LHCN-M2 (cell line): ENCODE data around the gene ANKRD11. TPM values are rescaled to one million over a fixed set of nuclear protein-coding genes. Genes with fewer than 3 reads are reported as not detected.

ENCODE experiments used
- DNase-seq: peaks from one replicate; pipeline ENCODE4 v3.0.0-alpha.2; 2012; ENCODE audit warnings: low read depth
- total RNA-seq: library from RNA; depleted of rRNA; stranded (reverse); fragments of >200 nt; gene quantifications from 2 replicates; pipeline ENCODE4 v1.2.3, GENCODE V29; 2014

The ANKRD11 gene
- total RNA-seq, 1 experiment from 2014 or later, result 63.4 TPM

- DNase-seq, result no peak
Measured at GRCh38 chr16:89287777-89288576, 202.4 kb downstream of the ANKRD11 start.

- DNase-seq, result no peak
Measured at GRCh38 chr16:89286096-89286495, 204.3 kb downstream of the ANKRD11 start.

- no peak for DNase-seq
Measured at GRCh38 chr16:89285381-89285780, 205.0 kb downstream of the ANKRD11 start.

- no peak for DNase-seq
Measured at GRCh38 chr16:89283449-89283848, 206.9 kb downstream of the ANKRD11 start.

- no peak for DNase-seq
Measured at GRCh38 chr16:89282523-89282922, 207.8 kb downstream of the ANKRD11 start.

- DNase-seq, result no peak
Measured at GRCh38 chr16:89281829-89282228, 208.5 kb downstream of the ANKRD11 start.

GRCh38 chr16:89281189-89281577 lies 209.2 kb downstream of the ANKRD11 start:
- DNase-seq, result no peak

- DNase-seq, result no peak
Measured at GRCh38 chr16:89280546-89281188, 209.7 kb downstream of the ANKRD11 start.

GRCh38 chr16:89279666-89280481 lies 210.5 kb downstream of the ANKRD11 start:
- DNase-seq, result no peak

GRCh38 chr16:89278441-89279240 lies 211.7 kb downstream of the ANKRD11 start:
- DNase-seq, result no peak

GRCh38 chr16:89277641-89278341 lies 212.6 kb downstream of the ANKRD11 start:
- DNase-seq, result no peak

- no peak for DNase-seq
Measured at GRCh38 chr16:89277049-89277448, 213.3 kb downstream of the ANKRD11 start.

GRCh38 chr16:89275837-89276720 lies 214.3 kb downstream of the ANKRD11 start:
- no peak for DNase-seq

- DNase-seq, result no peak
Measured at GRCh38 chr16:89275284-89275584, 215.1 kb downstream of the ANKRD11 start.

- DNase-seq, result no peak
Measured at GRCh38 chr16:89274561-89275283, 215.6 kb downstream of the ANKRD11 start.

GRCh38 chr16:89273741-89274472 lies 216.5 kb downstream of the ANKRD11 start:
- DNase-seq, result no peak

GRCh38 chr16:89272631-89273030 lies 217.7 kb downstream of the ANKRD11 start:
- DNase-seq, result no peak

- DNase-seq, result no peak
Measured at GRCh38 chr16:89270666-89271345, 219.6 kb downstream of the ANKRD11 start.
